ENCODE results near the gene ATP11A. TPM values are rescaled to one million over a fixed set of nuclear protein-coding genes. Genes with fewer than 3 reads are reported as not detected.
A peak's percentile ranks its signal among the peaks of the same experiment; 100 is the strongest.

ATP11A gene
- total RNA-seq, 1 experiment from 2014 or later = 65.3 TPM

DNA sequence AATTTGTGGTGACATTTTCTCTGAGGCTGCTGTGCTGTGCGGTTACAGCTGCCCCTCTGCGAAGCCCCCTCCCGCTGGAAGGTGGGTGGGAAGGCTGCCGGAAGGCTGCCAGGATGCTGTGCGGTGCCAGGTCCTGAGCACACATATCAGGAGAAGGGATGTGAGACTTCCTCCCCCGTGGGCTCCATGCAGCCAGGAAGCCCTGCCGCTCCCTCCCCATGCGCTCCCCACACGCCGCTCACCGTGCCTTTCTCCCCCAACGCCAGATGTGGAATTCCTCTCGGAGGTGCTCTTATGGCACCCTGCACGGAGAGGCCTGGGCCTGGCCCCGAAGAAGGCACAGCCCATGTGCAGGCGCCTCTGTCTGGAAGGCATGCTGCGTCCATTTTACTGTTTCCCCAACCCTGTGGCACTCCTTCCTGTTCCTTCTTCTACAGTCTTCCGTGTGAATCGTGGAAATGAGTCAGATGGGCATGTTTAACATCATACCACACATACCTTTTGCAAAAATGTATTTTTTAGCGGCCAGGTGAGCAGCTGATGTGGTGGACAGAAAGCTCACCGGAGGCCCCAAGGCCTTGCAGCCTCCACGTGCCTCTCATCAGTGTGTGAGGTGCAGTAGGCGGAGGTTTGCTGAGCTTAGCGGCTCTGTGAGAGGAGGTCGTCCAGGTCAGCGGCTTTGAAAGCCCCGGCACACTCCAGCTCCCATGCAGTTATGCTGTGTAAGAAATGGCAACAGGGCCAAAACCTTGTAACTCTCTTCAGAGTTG, 88.0 kb downstream of the ATP11A start:
- H3K23me2 ChIP-seq (ENCODE audit: insufficient read length, low read depth, low read length, poor library complexity, severe bottlenecking) = no peaks in the 10 kb centered on the region
- no peak overlapping the region for H2BK5ac ChIP-seq (ENCODE audit: insufficient read length, low read length)
- H3K79me2 ChIP-seq (ENCODE audit: insufficient read depth, low read length) = no peaks in the 10 kb centered on the region; the same call in 1 of the 2 replicates
- H4K5ac ChIP-seq (ENCODE audit: insufficient read length, low read depth, low read length) = no peak overlapping the region
- H4K8ac ChIP-seq (replicated peaks; ENCODE audit: insufficient read length, low read depth, low read length) = no peak overlapping the region
- no peak overlapping the region for H4K91ac ChIP-seq (ENCODE audit: insufficient read length, low read depth, low read length)
- Mint-ChIP-seq H3K4me1 (peaks cover 38 to 46% of the 10 kb centered on the region in 2 experiments), H3K27me3 (ENCODE audit: low read depth) (no peaks in the 10 kb centered on the region), H3K4me3 (no peak overlapping the region), H3K27ac (peak overlapping the region in 2 of 3 experiments; percentile 79; a peak in 3 of 7 replicates), H3K36me3 (ENCODE audit: insufficient read depth in 1 of 3, low read depth in 3 of 3) (peaks cover 0 to 12% (median 3%) of the 10 kb centered on the region in 3 experiments; a peak in 4 of 7 replicates), H3K9me3 (no peaks in the 10 kb centered on the region)
- no peak overlapping the region for H3K9ac ChIP-seq (ENCODE audit: extremely low read depth, insufficient read length, low read length)
- H2BK12ac ChIP-seq (ENCODE audit: insufficient read length, low read depth, low read length) = no peak overlapping the region
- no peak overlapping the region for H3K56ac ChIP-seq (ENCODE audit: insufficient read length, low read depth, low read length)
- H3K27me3 ChIP-seq (ENCODE audit: insufficient read depth, low read length) = no peaks in the 10 kb centered on the region
- TF ChIP-seq CTCF (conservative IDR thresholded peaks at IDR 0.05) = no peak
- H3K18ac ChIP-seq (ENCODE audit: insufficient read length, low read depth, low read length) = no peak overlapping the region
- no peak overlapping the region for H2AFZ ChIP-seq (ENCODE audit: low read length)
- no peaks in the 10 kb centered on the region for H4K20me1 ChIP-seq (ENCODE audit: control insufficient read depth, insufficient read depth, insufficient read length)
- no peak overlapping the region for H2BK120ac ChIP-seq (ENCODE audit: low read depth, low read length, poor library complexity, severe bottlenecking)
- no peak for DNase-seq
- H3T11ph ChIP-seq (ENCODE audit: low read length) = no peak overlapping the region
- no peak overlapping the region for H2BK15ac ChIP-seq (ENCODE audit: low read depth, low read length)
- WGBS (ENCODE audit: extremely low coverage, insufficient read length, low lambda C conversion rate) = no CpG with 5 or more reads among the region's 27 CpGs
- H3K79me1 ChIP-seq (ENCODE audit: insufficient read depth, low read depth, low read length, poor library complexity, severe bottlenecking) = no peaks in the 10 kb centered on the region
- no peak overlapping the region for H2BK20ac ChIP-seq (ENCODE audit: low read depth, low read length, poor library complexity, severe bottlenecking)
- no peak overlapping the region for H3K14ac ChIP-seq (ENCODE audit: insufficient read depth, low read length)
- H3K23ac ChIP-seq (ENCODE audit: insufficient read length, low read depth, low read length) = no peak overlapping the region
- H3K9me3 ChIP-seq (ENCODE audit: control insufficient read depth, low read depth, low read length) = no peaks in the 10 kb centered on the region
- no peak overlapping the region for H3K4ac ChIP-seq (ENCODE audit: low read depth, low read length)
- no peak overlapping the region for H3K27ac ChIP-seq (ENCODE audit: insufficient read length, low read depth, low read length)
- no peak overlapping the region for H3K4me2 ChIP-seq (ENCODE audit: insufficient read depth, insufficient read length, low read length)
- H3K4me1 ChIP-seq (ENCODE audit: insufficient read depth, low read length) = peaks cover 6% of the 10 kb centered on the region; the same call in 1 of the 2 replicates
- H2AK5ac ChIP-seq (ENCODE audit: insufficient read length, low read length) = no peak overlapping the region

Data from H9 (cell line).